H1 (cell line): ENCODE data around the gene PPP1R7. TPM values are rescaled to one million over a fixed set of nuclear protein-coding genes. Genes with fewer than 3 reads are reported as not detected.

Experiments
- BRCA1 ChIP-seq: IDR thresholded peaks from 2 replicates; pipeline ENCODE4 v1.6.1; 2012; ENCODE audit warnings: low read depth, low read length, improper control_type of control experiment
- CBX5 ChIP-seq: fragments of 300-800, 300-1000 bp; sonication (generic); IDR thresholded peaks from 2 replicates; pipeline ENCODE4 v1.7.1; 2016; ENCODE audit warnings: antibody characterized with exemption, low read length, low read depth
- CHD7 ChIP-seq: fragments of 300-600 bp; sonication (generic); IDR thresholded peaks from 2 replicates; pipeline ENCODE4 v1.7.1; 2012; ENCODE audit warnings: low read length, moderate library complexity, mild to moderate bottlenecking, inconsistent platforms; ENCODE audit not compliant: insufficient replicate concordance
- GABPA ChIP-seq: IDR thresholded peaks from 2 replicates; pipeline ENCODE4 v1.6.1; 2011; ENCODE audit warnings: mild to moderate bottlenecking, low read length, moderate library complexity, borderline replicate concordance; ENCODE audit not compliant: insufficient read depth
- GTF2F1 ChIP-seq: IDR thresholded peaks from 2 replicates; pipeline ENCODE4 v1.6.1; 2012; ENCODE audit warnings: low read depth, low read length, improper control_type of control experiment, borderline replicate concordance
- JUND ChIP-seq: IDR thresholded peaks from 2 replicates; pipeline ENCODE4 v1.6.1; 2011; ENCODE audit warnings: mild to moderate bottlenecking, improper control_type of control experiment, low read length
- MAX ChIP-seq: IDR thresholded peaks from 2 replicates; pipeline ENCODE4 v1.6.1; 2012; ENCODE audit warnings: inconsistent platforms
- POLR2AphosphoS5 ChIP-seq: IDR thresholded peaks from 2 replicates; pipeline ENCODE4 v1.6.1; 2011; ENCODE audit warnings: low read depth, low read length
- SIRT6 ChIP-seq: IDR thresholded peaks from one replicate; pipeline ENCODE4 v1.7.1; 2012; ENCODE audit warnings: low read length, inconsistent platforms
- TAF7 ChIP-seq: optimal IDR thresholded peaks from 2 replicates; pipeline ENCODE3; 2011; ENCODE audit warnings: low read depth, mild to moderate bottlenecking, inconsistent platforms, low read length, moderate library complexity, borderline replicate concordance
- YY1 ChIP-seq: IDR thresholded peaks from 2 replicates; pipeline ENCODE4 v1.6.1; 2011; ENCODE audit warnings: low read depth, mild to moderate bottlenecking, low read length
- ZNF274 ChIP-seq: IDR thresholded peaks from 2 replicates; pipeline ENCODE4 v1.7.0; 2012; ENCODE audit warnings: low read length, borderline replicate concordance; ENCODE audit errors: extremely low read depth
- polyA plus RNA-seq, 7 experiments: library from polyadenylated mRNA; depleted of rRNA in 3 of 7; stranded (reverse) in 5 of 7; unstranded in 2 of 7; fragments of >200 nt in 5 of 7; fragments of 200-250 nt in 2 of 7; gene quantifications; 1 replicate in 5 of 7; 2 replicates in 1 of 7; 4 replicates in 1 of 7; pipeline versions ENCODE4 v1.2.1 to v1.2.3, GENCODE V29; 2011 to 2013; ENCODE audit warnings: missing spikeins in 2 of 7, mixed read lengths in 2 of 7
- total RNA-seq: library from RNA; stranded (reverse); fragmentation: NEBNext Ultra II Directional; extraction: Animal tissue kit (Norgen Biotek cat#: 25700); gene quantifications from 2 replicates; pipeline ENCODE4 v1.2.1, GENCODE V29; 2021

Gene PPP1R7
- total and polyA plus RNA-seq, 2 of the 8 experiments (the other 6 are each of a cell fraction or from before 2014, with no cell fraction given), result 22.2 to 64.0 TPM

GRCh38 chr2:241158546-241158900, 8.3 kb downstream of the PPP1R7 start (continued):
- TF ChIP-seq CHD7 (no peak), YY1 (no peak), ZNF274 (no peak), JUND (no peak), POLR2AphosphoS5 (no peak), GTF2F1 (no peak), SIRT6 (no peak), CBX5 (no peak), BRCA1 (no peak), GABPA (no peak), MAX (no peak), TAF7 (no peak)
